Keratinocyte (primary cell): Measurements from ENCODE around the gene MFRP. TPM values are rescaled to one million over a fixed set of nuclear protein-coding genes. Genes with fewer than 3 reads are reported as not detected.

Experiments
- DNase-seq: peaks from one replicate; pipeline ENCODE4 v3.0.0-alpha.2; 2011; ENCODE audit warnings: low read depth, missing footprints, low spot score
- FAIRE-seq: peaks from 2 replicates; lab custom pipeline; 2011; peaks lifted over from hg19 to GRCh38; lab: Jason Lieb, UNC
- H2AFZ ChIP-seq: 2 replicates; pipeline ENCODE4 v1.6.0; 2012; ENCODE audit warnings: low read length, control low read depth, inconsistent platforms; ENCODE audit not compliant: control insufficient read depth
- H3K27ac ChIP-seq: 2 replicates; pipeline ENCODE4 v1.5.1; 2011; ENCODE audit warnings: low read length; ENCODE audit not compliant: control insufficient read depth, insufficient read depth
- H3K27me3 ChIP-seq: 3 replicates; pipeline ENCODE4 v1.6.0; 2011; ENCODE audit warnings: low read length; ENCODE audit not compliant: control insufficient read depth, insufficient read depth; ENCODE audit errors: extremely low read depth
- H3K36me3 ChIP-seq, 2 experiments: 2 replicates in 1 of 2; 3 replicates in 1 of 2; pipeline ENCODE4 v1.5.1; 2011; ENCODE audit warnings: low read length in 2 of 2, mild to moderate bottlenecking in 1 of 2; ENCODE audit not compliant: control insufficient read depth in 2 of 2, insufficient read depth in 2 of 2; ENCODE audit errors: extremely low read depth in 1 of 2
- H3K4me1 ChIP-seq: 3 replicates; pipeline ENCODE4 v1.5.1; 2011; ENCODE audit warnings: low read length; ENCODE audit not compliant: control insufficient read depth, insufficient read depth; ENCODE audit errors: extremely low read depth
- H3K4me2 ChIP-seq: 3 replicates; pipeline ENCODE4 v1.6.0; 2011; ENCODE audit warnings: low read depth, low read length; ENCODE audit not compliant: control insufficient read depth, insufficient read depth; ENCODE audit errors: extremely low read depth
- H3K4me3 ChIP-seq, 3 experiments: fragments of 200-600 bp in 1 of 3; sonication (generic) in 1 of 3; 2 replicates in 2 of 3; 3 replicates in 1 of 3; pipeline ENCODE4 v1.5.1; 2011 to 2016; ENCODE audit warnings: low read length in 3 of 3, mild to moderate bottlenecking in 3 of 3, control low read depth in 2 of 3, inconsistent platforms in 1 of 3, low read depth in 1 of 3, mixed read lengths in 1 of 3, mixed run types in 1 of 3, moderate library complexity in 1 of 3; ENCODE audit not compliant: control insufficient read depth in 2 of 3, insufficient read depth in 2 of 3; ENCODE audit errors: extremely low read depth in 1 of 3
- H3K79me2 ChIP-seq: 2 replicates; pipeline ENCODE4 v1.6.0; 2012; ENCODE audit warnings: low read length; ENCODE audit not compliant: control insufficient read depth, insufficient read depth
- H3K9ac ChIP-seq: 3 replicates; pipeline ENCODE4 v1.6.0; 2011; ENCODE audit warnings: low read length; ENCODE audit not compliant: control insufficient read depth, insufficient read depth; ENCODE audit errors: extremely low read depth
- H3K9me1 ChIP-seq: 3 replicates; pipeline ENCODE4 v1.6.0; 2011; ENCODE audit warnings: low read length; ENCODE audit not compliant: control insufficient read depth, insufficient read depth; ENCODE audit errors: extremely low read depth
- H3K9me3 ChIP-seq: 2 replicates; pipeline ENCODE4 v1.5.1; 2012; ENCODE audit warnings: low read depth, low read length; ENCODE audit not compliant: control insufficient read depth
- H4K20me1 ChIP-seq: 3 replicates; pipeline ENCODE4 v1.6.0; 2011; ENCODE audit warnings: low read length; ENCODE audit not compliant: control insufficient read depth, insufficient read depth; ENCODE audit errors: extremely low read depth
- EZH2 ChIP-seq: IDR thresholded peaks from one replicate; pipeline ENCODE4 v1.6.1; 2012; ENCODE audit warnings: inconsistent platforms, mild to moderate bottlenecking, low read length, moderate library complexity
- dilution Hi-C: fragments of 300-500 bp; cut with MboI; formaldehyde crosslinking; loops from one replicate; pipeline ENCODE4 v1.7.0; 2020; ENCODE audit warnings: low sequenced_read_pairs; ENCODE audit not compliant: extremely low pct_ligation_motif_present
- polyA plus RNA-seq, 5 experiments: library from polyadenylated mRNA; depleted of rRNA in 3 of 5; stranded (reverse) in 3 of 5; stranded (forward) in 1 of 5; unstranded in 1 of 5; fragments of >200 nt; gene quantifications; 1 replicate in 1 of 5; 2 replicates in 3 of 5; 3 replicates in 1 of 5; pipeline versions ENCODE4 v1.2.1 to v1.2.3, GENCODE V29; 2011 to 2012; ENCODE audit warnings: missing spikeins in 2 of 5, low read depth in 1 of 5, low replicate concordance in 1 of 5
- TF ChIP-seq, protein P1 (sequence below), 3 experiments: IDR thresholded peaks in 1 of 3; conservative IDR thresholded peaks in 1 of 3; optimal IDR thresholded peaks in 1 of 3; 2 replicates in 2 of 3; 3 replicates in 1 of 3; pipeline versions ENCODE3 to v1.5.1; 2011; ENCODE audit warnings: low read length in 3 of 3, mild to moderate bottlenecking in 3 of 3, moderate library complexity in 2 of 3, control low read depth in 1 of 3, inconsistent platforms in 1 of 3; ENCODE audit not compliant: insufficient read depth in 2 of 3; ENCODE audit errors: extremely low read depth in 1 of 3

Gene MFRP
- polyA plus RNA-seq, 1 donor (not counting 4 experiments of a cell fraction or from before 2014, with no cell fraction given) = not detected

DNA sequence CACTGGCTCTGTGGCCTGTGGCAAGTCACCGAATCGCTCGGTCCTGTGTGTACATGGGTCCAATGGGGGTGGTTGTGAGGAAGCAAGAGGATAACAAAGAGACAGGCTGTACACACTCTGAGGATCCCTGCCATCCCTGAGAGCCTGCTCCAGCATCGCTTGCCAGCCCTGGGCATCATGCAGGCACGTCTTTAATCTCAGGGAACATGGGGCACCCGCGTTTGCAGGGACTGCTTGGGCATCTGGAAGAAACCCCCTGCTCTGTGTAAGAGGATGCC, 4.5 kb downstream of the MFRP start:
- dilution Hi-C loops = no loop called here
- FAIRE-seq = no peak
- Histone ChIP-seq H3K9me1 (no peaks in the 10 kb centered on the region), H3K36me3 (peaks cover 0 to 3% of the 10 kb centered on the region in 2 experiments), H2AFZ (no peak overlapping the region), H4K20me1 (peaks cover 3% of the 10 kb centered on the region), H3K79me2 (peaks cover 4% of the 10 kb centered on the region), H3K4me3 (no peak overlapping the region), H3K4me1 (peaks cover 5% of the 10 kb centered on the region), H3K27me3 (peaks cover 43% of the 10 kb centered on the region), H3K4me2 (no peak overlapping the region), H3K9ac (no peak overlapping the region), H3K27ac (no peak overlapping the region), H3K9me3 (no peaks in the 10 kb centered on the region)
- TF ChIP-seq, protein P1, sequence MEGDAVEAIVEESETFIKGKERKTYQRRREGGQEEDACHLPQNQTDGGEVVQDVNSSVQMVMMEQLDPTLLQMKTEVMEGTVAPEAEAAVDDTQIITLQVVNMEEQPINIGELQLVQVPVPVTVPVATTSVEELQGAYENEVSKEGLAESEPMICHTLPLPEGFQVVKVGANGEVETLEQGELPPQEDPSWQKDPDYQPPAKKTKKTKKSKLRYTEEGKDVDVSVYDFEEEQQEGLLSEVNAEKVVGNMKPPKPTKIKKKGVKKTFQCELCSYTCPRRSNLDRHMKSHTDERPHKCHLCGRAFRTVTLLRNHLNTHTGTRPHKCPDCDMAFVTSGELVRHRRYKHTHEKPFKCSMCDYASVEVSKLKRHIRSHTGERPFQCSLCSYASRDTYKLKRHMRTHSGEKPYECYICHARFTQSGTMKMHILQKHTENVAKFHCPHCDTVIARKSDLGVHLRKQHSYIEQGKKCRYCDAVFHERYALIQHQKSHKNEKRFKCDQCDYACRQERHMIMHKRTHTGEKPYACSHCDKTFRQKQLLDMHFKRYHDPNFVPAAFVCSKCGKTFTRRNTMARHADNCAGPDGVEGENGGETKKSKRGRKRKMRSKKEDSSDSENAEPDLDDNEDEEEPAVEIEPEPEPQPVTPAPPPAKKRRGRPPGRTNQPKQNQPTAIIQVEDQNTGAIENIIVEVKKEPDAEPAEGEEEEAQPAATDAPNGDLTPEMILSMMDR (optimal IDR thresholded peaks at IDR 0.05 in 1 of 3, IDR thresholded peaks at IDR 0.05 in 1 of 3, conservative IDR thresholded peaks at IDR 0.05 in 1 of 3; ENCODE audit: extremely low read depth in 1 of 3, insufficient read depth in 2 of 3, low read length in 3 of 3) = no peak
- TF ChIP-seq EZH2 = no peak
- DNase-seq = no peak

DNA sequence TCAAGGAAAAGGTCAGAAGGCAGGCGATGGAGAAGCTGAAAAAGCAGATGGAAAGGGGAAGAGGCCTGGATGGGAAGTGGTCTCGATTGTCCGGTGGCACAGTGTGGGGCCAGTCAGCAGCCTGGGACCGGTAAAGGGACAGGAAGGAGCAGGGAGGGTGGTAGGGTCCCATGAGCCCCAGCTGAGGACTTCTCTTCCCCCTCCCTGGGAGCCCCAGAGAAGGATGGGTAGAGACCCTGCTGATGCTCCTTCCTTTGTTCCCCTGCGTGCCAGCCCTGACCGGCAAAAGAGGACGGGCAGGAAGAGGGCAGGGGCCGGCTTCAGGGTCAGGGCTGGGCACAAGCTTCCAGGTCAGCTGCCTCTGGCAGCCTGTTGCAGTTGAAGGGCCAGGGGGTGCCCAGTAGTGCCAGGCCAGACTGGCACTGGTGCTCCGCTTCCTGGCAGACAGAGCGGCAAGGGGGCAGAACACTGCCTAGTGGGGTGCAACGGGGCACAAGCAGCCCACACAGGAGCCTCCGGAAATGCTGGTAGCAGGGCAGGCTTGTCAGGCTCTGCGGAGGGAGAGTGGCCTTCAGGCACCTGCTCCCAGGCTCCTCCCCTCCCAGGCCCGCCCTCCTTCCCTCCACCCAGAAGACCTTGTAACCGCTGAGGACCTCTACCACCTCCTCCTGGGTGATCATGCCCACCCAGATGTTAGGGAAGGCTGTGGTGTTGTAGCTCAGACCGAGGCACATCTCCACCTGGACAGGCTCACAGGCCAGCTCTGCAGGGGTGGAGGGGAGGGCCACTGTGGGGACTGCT, 5.1 kb downstream of the MFRP start:
- no peaks in the 10 kb centered on the region for H3K9me1 ChIP-seq
- H3K4me3 ChIP-seq = no peak overlapping the region
- dilution Hi-C loops = no loop called here
- no peak overlapping the region for H3K9ac ChIP-seq
- TF ChIP-seq, protein P1 (optimal IDR thresholded peaks at IDR 0.05 in 1 of 3, IDR thresholded peaks at IDR 0.05 in 1 of 3, conservative IDR thresholded peaks at IDR 0.05 in 1 of 3; ENCODE audit: extremely low read depth in 1 of 3, insufficient read depth in 2 of 3, low read length in 3 of 3) = no peak
- TF ChIP-seq EZH2 = peak; percentile 76
- no peak overlapping the region for H3K27ac ChIP-seq
- peaks cover 43% of the 10 kb centered on the region for H3K27me3 ChIP-seq
- H3K9me3 ChIP-seq = no peaks in the 10 kb centered on the region
- no peak for DNase-seq
- no peak overlapping the region for H2AFZ ChIP-seq
- H3K79me2 ChIP-seq = peaks cover 7% of the 10 kb centered on the region
- FAIRE-seq = no peak
- peaks cover 2 to 8% of the 10 kb centered on the region in 2 experiments for H3K36me3 ChIP-seq
- peaks cover 3% of the 10 kb centered on the region for H4K20me1 ChIP-seq
- H3K4me1 ChIP-seq = peaks cover 5% of the 10 kb centered on the region
- no peak overlapping the region for H3K4me2 ChIP-seq
